GM12878 (cell line): Measurements from ENCODE around the gene COG2. TPM values are rescaled to one million over a fixed set of nuclear protein-coding genes. Genes with fewer than 3 reads are reported as not detected.

ENCODE experiments used
- ATAC-seq: fragments of 200-7000 bp; cut with Tn5 transposase; 3 replicates; pipeline ENCODE4 v1.9.1; 2020; ENCODE audit warnings: mild to moderate bottlenecking, moderate library complexity
- BruUV-seq: library from RNA; stranded (reverse); fragments of 400-500 nt; replicated peaks from 2 replicates; lab custom pipeline; 2021; lab: Mats Ljungman, UMichigan
- CTCF ChIA-PET: fragments of 300-600 bp; sonication (Branson Sonifier 250); formaldehyde crosslinking; extraction: SDS; loops from one replicate; lab custom pipeline; 2021; ENCODE audit warnings: inconsistent platforms; lab: Yijun Ruan, JAX
- POLR2A ChIA-PET: fragments of 350-600 bp; formaldehyde crosslinking; extraction: SDS; loops from one replicate; lab custom pipeline; 2021; ENCODE audit warnings: inconsistent platforms; lab: Charles Lee
- RAD21 ChIA-PET: fragments of 300-600 bp; sonication (Branson Sonifier 250); formaldehyde crosslinking; loops from one replicate; lab custom pipeline; 2023; ENCODE audit warnings: antibody characterized with exemption; ENCODE audit not compliant: unreplicated experiment; lab: Charles Lee
- SMC1A ChIA-PET: fragments of 300-600 bp; sonication (Branson Sonifier 250); formaldehyde crosslinking; loops from one replicate; lab custom pipeline; 2023; ENCODE audit not compliant: unreplicated experiment, uncharacterized antibody; lab: Charles Lee
- DNase-seq: peaks from one replicate; pipeline ENCODE4 v3.0.0-alpha.2; 2011; ENCODE audit warnings: low read depth, low spot score
- FAIRE-seq: peaks from 3 replicates; lab custom pipeline; 2011; peaks lifted over from hg19 to GRCh38; lab: Jason Lieb, UNC
- H2AFZ ChIP-seq: 2 replicates; pipeline ENCODE4 v1.6.0; 2011; ENCODE audit warnings: low read depth, low read length, control low read depth; ENCODE audit not compliant: control insufficient read depth
- H3K27ac ChIP-seq: 2 replicates; pipeline ENCODE4 v1.5.1; 2011; ENCODE audit warnings: control low read depth; ENCODE audit not compliant: control insufficient read depth, insufficient read depth
- H3K27me3 ChIP-seq, 2 experiments: replicated peaks in 1 of 2; 2 replicates each; pipeline versions ENCODE4 v1.6.0 to v1.6.1; 2011; ENCODE audit warnings: low read length in 1 of 2; ENCODE audit not compliant: control insufficient read depth in 2 of 2, insufficient read depth in 2 of 2
- H3K36me3 ChIP-seq, 2 experiments: 2 replicates each; pipeline ENCODE4 v1.5.1; 2011; ENCODE audit warnings: low read length in 1 of 2; ENCODE audit not compliant: control insufficient read depth in 2 of 2, insufficient read depth in 2 of 2
- H3K4me1 ChIP-seq: 2 replicates; pipeline ENCODE4 v1.6.1; 2011; ENCODE audit warnings: mild to moderate bottlenecking, low read length, moderate library complexity, mixed read lengths; ENCODE audit not compliant: control insufficient read depth, insufficient read depth
- H3K4me2 ChIP-seq: 2 replicates; pipeline ENCODE4 v1.6.0; 2011; ENCODE audit warnings: control low read depth; ENCODE audit not compliant: control insufficient read depth, insufficient read depth
- H3K4me3 ChIP-seq: fragments of 200-600 bp; sonication (generic); 2 replicates; pipeline ENCODE4 v1.5.1; 2016
- H3K79me2 ChIP-seq: 2 replicates; pipeline ENCODE4 v1.6.0; 2011; ENCODE audit warnings: low read length; ENCODE audit not compliant: control insufficient read depth, insufficient read depth
- H3K9ac ChIP-seq: 2 replicates; pipeline ENCODE4 v1.8.0; 2011; ENCODE audit warnings: low read length, control low read depth, mixed read lengths; ENCODE audit not compliant: control insufficient read depth, insufficient read depth
- H3K9me3 ChIP-seq: replicated peaks from 3 replicates; pipeline ENCODE4 v1.5.1; 2011; ENCODE audit warnings: mild to moderate bottlenecking, low read length; ENCODE audit not compliant: control insufficient read depth, insufficient read depth
- H4K20me1 ChIP-seq: 2 replicates; pipeline ENCODE4 v1.6.0; 2011; ENCODE audit not compliant: control insufficient read depth, insufficient read depth
- ASH2L ChIP-seq: fragments of 300-600, 200-600 bp; sonication (generic); IDR thresholded peaks from 2 replicates; pipeline ENCODE4 v1.6.1; 2017; ENCODE audit warnings: low read depth, mild to moderate bottlenecking, borderline replicate concordance
- CBFB ChIP-seq: IDR thresholded peaks from 2 replicates; pipeline ENCODE4 v1.6.1; 2016; ENCODE audit warnings: antibody characterized with exemption, low read depth
- CHD2 ChIP-seq: IDR thresholded peaks from 2 replicates; pipeline ENCODE4 v1.6.1; 2011; ENCODE audit warnings: low read depth, low read length, improper control_type of control experiment, borderline replicate concordance
- ELK1 ChIP-seq: IDR thresholded peaks from 2 replicates; pipeline ENCODE4 v1.6.1; 2012; ENCODE audit warnings: low read depth, low read length, improper control_type of control experiment
- HDAC2 ChIP-seq: fragments of 200-600 bp; sonication (generic); IDR thresholded peaks from 2 replicates; pipeline ENCODE4 v1.6.1; 2017
- HDGF ChIP-seq: fragments of 450-650 bp; IDR thresholded peaks from 2 replicates; pipeline ENCODE4 v1.6.1; 2016; ENCODE audit warnings: antibody characterized with exemption
- IRF3 ChIP-seq: fragments of 450-650 bp; IDR thresholded peaks from 2 replicates; pipeline ENCODE4 v1.6.1; 2014; ENCODE audit warnings: mild to moderate bottlenecking
- NFYB ChIP-seq: IDR thresholded peaks from 2 replicates; pipeline ENCODE4 v1.6.1; 2011; ENCODE audit warnings: low read depth, mild to moderate bottlenecking, low read length, improper control_type of control experiment, moderate library complexity; ENCODE audit not compliant: insufficient read depth
- REST ChIP-seq: IDR thresholded peaks from 2 replicates; pipeline ENCODE4 v1.6.1; 2012; ENCODE audit warnings: mild to moderate bottlenecking, low read depth, low read length
- TAF1 ChIP-seq: IDR thresholded peaks from 2 replicates; pipeline ENCODE4 v1.6.1; 2011; ENCODE audit warnings: mild to moderate bottlenecking, low read depth, low read length, borderline replicate concordance
- TARDBP ChIP-seq: IDR thresholded peaks from 2 replicates; pipeline ENCODE4 v1.6.1; 2016; ENCODE audit warnings: borderline replicate concordance
- TBL1XR1 ChIP-seq: IDR thresholded peaks from 2 replicates; pipeline ENCODE4 v1.6.1; 2012; ENCODE audit warnings: low read depth, low read length, improper control_type of control experiment
- WGBS: methylation state at CpG from one replicate; pipeline ENCODE4 v1.1.6; 2016; ENCODE audit warnings: low lambda C conversion rate; ENCODE audit not compliant: insufficient replicate concordance, insufficient coverage; ENCODE audit errors: missing lambda C conversion rate; 5-methylcytosine and 5-hydroxymethylcytosine counted together
- in situ Hi-C: fragments of 300-500 bp; cut with MboI; formaldehyde crosslinking; loops from 9 replicates; pipeline ENCODE4 v1.14.3; 2018; ENCODE audit warnings: mixed read lengths
- intact Hi-C: fragments of 100-400 bp; cut with micrococcal nuclease; formaldehyde crosslinking; loops from one replicate; pipeline ENCODE4 v1.14.2; 2022; ENCODE audit not compliant: unreplicated experiment
- polyA plus RNA-seq, 11 experiments: library from polyadenylated mRNA; depleted of rRNA in 4 of 11; unstranded in 6 of 11; stranded (reverse) in 5 of 11; fragments of >200 nt; fragmentation: Nextera tagmentation in 4 of 11; fragmentation: Illumina TruSeq in 1 of 11; extraction: Ambion mirVana in 4 of 11; extraction: Trizol in 1 of 11; gene quantifications; 1 replicate in 1 of 11; 2 replicates in 10 of 11; pipeline versions ENCODE4 v1.2.1 to v1.2.3, GENCODE V29; 2011 to 2016; ENCODE audit warnings: inconsistent platforms in 2 of 11, missing spikeins in 2 of 11, low read depth in 1 of 11
- total RNA-seq, 4 experiments: library from RNA; depleted of rRNA in 3 of 4; stranded (reverse); fragments of >200 nt in 3 of 4; fragmentation: Illumina TruSeq in 1 of 4; extraction: Trizol in 1 of 4; gene quantifications; 2 replicates each; pipeline versions ENCODE4 v1.2.1 to v1.2.3, GENCODE V29; 2013 to 2021
- TF ChIP-seq, protein P1 (sequence below): fragments of 450-650 bp; IDR thresholded peaks from 2 replicates; pipeline ENCODE4 v1.6.1; 2017; ENCODE audit warnings: mild to moderate bottlenecking, low read depth, inconsistent platforms; ENCODE audit not compliant: poor library complexity, severe bottlenecking

The COG2 gene
- total and polyA plus RNA-seq, 10 of the 15 experiments (the other 5 are each of a cell fraction or from before 2014, with no cell fraction given): 15.0 to 31.5 (median 28.3) TPM

DNA sequence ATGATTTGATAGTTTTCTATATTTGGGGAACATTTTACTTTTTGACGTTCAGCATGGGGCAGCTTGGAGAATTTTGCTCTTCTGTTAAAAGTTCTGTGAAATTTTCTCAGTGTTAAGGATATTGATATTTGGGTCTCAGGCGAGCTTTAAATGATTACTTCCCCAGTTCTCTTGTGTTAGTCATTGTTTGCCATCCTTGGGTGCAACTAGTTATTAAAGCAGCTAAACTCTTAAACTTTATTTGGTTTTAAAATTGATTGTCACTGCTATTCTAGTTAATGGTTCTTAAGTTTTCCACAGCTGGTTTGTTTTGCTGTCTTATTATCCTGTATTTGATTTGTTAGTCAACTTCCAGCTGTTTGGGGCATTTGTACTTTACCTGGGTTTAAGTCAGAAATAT lies 9.0 kb downstream of the COG2 start:
- ATAC-seq: no peak
- ChIA-PET SMC1A (interaction anchor here (1.4 to 2.1 kb wide), 2 partner anchors 8 to 9 kb away, joined by 5 to 7 read pairs; no protein-coding TSS in a partner anchor), RAD21 (interaction anchor here (0.5 kb wide), 1 partner anchor 267 kb away, joined by 3 read pairs; no protein-coding TSS in a partner anchor), CTCF (interaction anchor here (0.6 to 2.1 kb wide), 4 partner anchors 8 to 192 kb away, joined by 3 to 8 read pairs (median 4); no protein-coding TSS in a partner anchor), POLR2A (interaction anchor here (0.6 kb wide), 1 partner anchor 416 kb away, joined by 12 read pairs; no protein-coding TSS in a partner anchor)
- Histone ChIP-seq H3K36me3 (no peaks in the 10 kb centered on the region), H3K79me2 (peaks cover 14% of the 10 kb centered on the region), H2AFZ (no peak overlapping the region), H3K27me3 (no peaks in the 10 kb centered on the region), H3K4me3 (no peak overlapping the region), H3K4me1 (no peaks in the 10 kb centered on the region), H3K9me3 (no peaks in the 10 kb centered on the region; the same call in 2 of the 3 replicates), H3K9ac (no peak overlapping the region), H3K4me2 (no peak overlapping the region), H4K20me1 (no peaks in the 10 kb centered on the region), H3K27ac (no peak overlapping the region)
- BruUV-seq: no TSS peak
- no peak for DNase-seq
- FAIRE-seq: no peak
- intact Hi-C loops: no loop called here
- in situ Hi-C loops: no loop called here
- 100% methylated on average over 2 of the region's 2 CpGs for WGBS
- TF ChIP-seq CHD2 (no peak), TARDBP (no peak), CBFB (no peak), ELK1 (no peak), HDGF (no peak), TBL1XR1 (no peak), NFYB (no peak), REST (no peak), TAF1 (no peak), HDAC2 (no peak), IRF3 (no peak), ASH2L (no peak)
- TF ChIP-seq, protein P1, sequence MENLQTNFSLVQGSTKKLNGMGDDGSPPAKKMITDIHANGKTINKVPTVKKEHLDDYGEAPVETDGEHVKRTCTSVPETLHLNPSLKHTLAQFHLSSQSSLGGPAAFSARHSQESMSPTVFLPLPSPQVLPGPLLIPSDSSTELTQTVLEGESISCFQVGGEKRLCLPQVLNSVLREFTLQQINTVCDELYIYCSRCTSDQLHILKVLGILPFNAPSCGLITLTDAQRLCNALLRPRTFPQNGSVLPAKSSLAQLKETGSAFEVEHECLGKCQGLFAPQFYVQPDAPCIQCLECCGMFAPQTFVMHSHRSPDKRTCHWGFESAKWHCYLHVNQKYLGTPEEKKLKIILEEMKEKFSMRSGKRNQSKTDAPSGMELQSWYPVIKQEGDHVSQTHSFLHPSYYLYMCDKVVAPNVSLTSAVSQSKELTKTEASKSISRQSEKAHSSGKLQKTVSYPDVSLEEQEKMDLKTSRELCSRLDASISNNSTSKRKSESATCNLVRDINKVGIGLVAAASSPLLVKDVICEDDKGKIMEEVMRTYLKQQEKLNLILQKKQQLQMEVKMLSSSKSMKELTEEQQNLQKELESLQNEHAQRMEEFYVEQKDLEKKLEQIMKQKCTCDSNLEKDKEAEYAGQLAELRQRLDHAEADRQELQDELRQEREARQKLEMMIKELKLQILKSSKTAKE: no peak
